AG04449 (cell line): ENCODE measurements around the gene CLTA.
A peak's percentile ranks its signal among the peaks of the same experiment; 100 is the strongest.

ENCODE experiments used
- CTCF ChIA-PET: fragments of 350-600 bp; formaldehyde crosslinking; extraction: SDS; loops from one replicate; lab custom pipeline; 2021; ENCODE audit warnings: antibody characterized with exemption; lab: Yijun Ruan, JAX
- POLR2A ChIA-PET: fragments of 400-600, 350-600 bp; formaldehyde crosslinking; extraction: SDS; loops from one replicate; lab custom pipeline; 2020; ENCODE audit warnings: antibody characterized with exemption, inconsistent platforms; lab: Yijun Ruan, JAX
- DNase-seq: peaks from one replicate; pipeline ENCODE4 v3.0.0-alpha.2; 2010; ENCODE audit warnings: low read depth, low spot score
- H3K4me3 ChIP-seq: 2 replicates; pipeline ENCODE4 v1.5.1; 2011; ENCODE audit warnings: low read depth, mild to moderate bottlenecking, control low read depth, low read length
- CTCF ChIP-seq: IDR thresholded peaks from one replicate; pipeline ENCODE4 v1.5.1; 2011; ENCODE audit warnings: mild to moderate bottlenecking, moderate library complexity, low read length, control low read depth, inconsistent platforms; ENCODE audit not compliant: insufficient read depth; ENCODE audit errors: missing control alignments

The CLTA gene

GRCh38 chr9:36258208-36258995, 67.7 kb downstream of the CLTA start, which contains the start of gene GNE:
Gene GNE, minus strand, starts transcription at chr9:36258448. Its CDS starts 9,093 bp downstream, at chr9:36249355.
- peak within 1 kb of the TSS; percentile 93 for H3K4me3 ChIP-seq
- ChIA-PET CTCF (interaction anchor here (1.9 to 2.9 kb wide), 2 partner anchors 11 to 71 kb away, joined by 10 to 14 read pairs; no protein-coding TSS in a partner anchor), POLR2A (interaction anchor here (0.7 to 2.1 kb wide), 9 partner anchors 10 to 141 kb away, joined by 3 to 12 read pairs (median 6); partner anchors contain the start of gene RNF38)
- no peak for TF ChIP-seq CTCF
- peak; percentile 69 for DNase-seq

- CTCF ChIA-PET, result interaction anchor here (0.7 to 2.9 kb wide), 3 partner anchors 11 to 70 kb away, joined by 3 to 14 read pairs (median 10); no protein-coding TSS in a partner anchor
- POLR2A ChIA-PET, result interaction anchor here (0.8 to 2.1 kb wide), 7 partner anchors 9 to 69 kb away, joined by 3 to 12 read pairs (median 6); no protein-coding TSS in a partner anchor
- no peak for TF ChIP-seq CTCF
- no peak for DNase-seq
- peak overlapping the region; percentile 93 for H3K4me3 ChIP-seq
Measured at GRCh38 chr9:36258996-36259533, 68.3 kb downstream of the CLTA start.
